RCC 7860 (cell line): ENCODE results near the gene CSTF2T.

ENCODE experiments used
- DNase-seq: peaks from one replicate; pipeline ENCODE4 v3.0.0-alpha.2; 2015; ENCODE audit warnings: low spot score
- FAIRE-seq: peaks from 2 replicates; lab custom pipeline; 2012; peaks lifted over from hg19 to GRCh38; lab: Jason Lieb, UNC

CSTF2T gene, protein sequence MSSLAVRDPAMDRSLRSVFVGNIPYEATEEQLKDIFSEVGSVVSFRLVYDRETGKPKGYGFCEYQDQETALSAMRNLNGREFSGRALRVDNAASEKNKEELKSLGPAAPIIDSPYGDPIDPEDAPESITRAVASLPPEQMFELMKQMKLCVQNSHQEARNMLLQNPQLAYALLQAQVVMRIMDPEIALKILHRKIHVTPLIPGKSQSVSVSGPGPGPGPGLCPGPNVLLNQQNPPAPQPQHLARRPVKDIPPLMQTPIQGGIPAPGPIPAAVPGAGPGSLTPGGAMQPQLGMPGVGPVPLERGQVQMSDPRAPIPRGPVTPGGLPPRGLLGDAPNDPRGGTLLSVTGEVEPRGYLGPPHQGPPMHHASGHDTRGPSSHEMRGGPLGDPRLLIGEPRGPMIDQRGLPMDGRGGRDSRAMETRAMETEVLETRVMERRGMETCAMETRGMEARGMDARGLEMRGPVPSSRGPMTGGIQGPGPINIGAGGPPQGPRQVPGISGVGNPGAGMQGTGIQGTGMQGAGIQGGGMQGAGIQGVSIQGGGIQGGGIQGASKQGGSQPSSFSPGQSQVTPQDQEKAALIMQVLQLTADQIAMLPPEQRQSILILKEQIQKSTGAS

DNA sequence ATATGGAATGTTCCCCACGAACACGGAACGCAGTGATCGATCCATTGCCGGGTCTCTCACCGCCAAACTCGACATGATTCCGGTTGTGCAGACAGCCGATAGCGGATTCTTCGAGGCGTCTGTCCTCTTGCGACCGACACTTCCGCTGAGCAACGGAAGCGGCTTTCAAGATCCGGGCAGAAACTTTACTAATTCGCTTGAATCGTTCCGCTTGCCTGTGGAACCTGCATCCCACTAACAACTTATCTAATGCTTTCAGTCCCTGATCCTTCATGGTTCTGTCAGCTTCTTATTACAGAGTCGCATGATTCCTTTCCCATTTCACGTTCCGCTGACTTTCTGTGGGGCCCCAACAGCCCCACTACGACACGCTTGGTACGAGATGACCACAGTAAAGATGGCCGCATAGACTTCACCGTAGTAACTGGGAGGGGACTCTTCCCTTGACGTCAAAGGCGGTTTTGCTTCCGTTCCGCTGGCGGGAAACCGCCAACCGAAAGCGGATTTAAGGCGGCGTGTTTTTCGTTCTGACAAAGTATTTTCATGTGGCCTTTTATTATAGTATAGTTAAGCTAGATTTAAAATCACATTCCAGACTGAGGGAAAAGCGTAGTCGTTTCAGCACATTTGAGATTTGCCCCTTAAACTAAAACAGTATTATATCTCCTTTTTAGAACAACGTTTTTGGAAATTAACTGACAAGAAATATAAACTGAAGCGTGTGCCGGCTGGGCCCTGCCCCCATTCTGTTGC lies at the start of gene CSTF2T:
TSS of gene CSTF2T (minus strand) at position 121 of the 753 bp plus-strand sequence. CDS start at position 75, 46 bp downstream.
- DNase-seq = peak; percentile 82
- FAIRE-seq = peak; percentile 70

DNA sequence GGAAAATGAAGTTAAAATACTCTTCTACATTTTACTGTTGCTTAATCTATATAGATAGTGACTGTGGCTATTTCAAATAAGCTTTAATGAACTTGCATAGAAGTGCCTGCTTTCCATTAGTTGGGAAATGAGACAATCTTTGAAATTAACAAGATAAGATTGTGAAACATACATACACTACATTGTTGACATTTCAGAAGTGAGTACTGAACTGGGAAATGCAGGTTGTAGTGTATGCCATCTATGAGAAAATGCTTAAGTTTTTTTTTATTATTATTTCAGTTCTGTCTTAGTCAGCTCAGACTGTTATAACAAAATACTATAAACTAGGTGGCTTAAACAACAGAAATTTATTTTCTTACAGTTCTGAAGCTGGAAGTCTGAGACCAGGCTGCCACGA lies 49.6 kb upstream of the CSTF2T start:
- no peak for FAIRE-seq
- DNase-seq = no peak

- FAIRE-seq (no peak), DNase-seq (no peak)
These were observed 47.8 kb upstream of the CSTF2T start for GRCh38 chr10:51747216-51747615.

DNA sequence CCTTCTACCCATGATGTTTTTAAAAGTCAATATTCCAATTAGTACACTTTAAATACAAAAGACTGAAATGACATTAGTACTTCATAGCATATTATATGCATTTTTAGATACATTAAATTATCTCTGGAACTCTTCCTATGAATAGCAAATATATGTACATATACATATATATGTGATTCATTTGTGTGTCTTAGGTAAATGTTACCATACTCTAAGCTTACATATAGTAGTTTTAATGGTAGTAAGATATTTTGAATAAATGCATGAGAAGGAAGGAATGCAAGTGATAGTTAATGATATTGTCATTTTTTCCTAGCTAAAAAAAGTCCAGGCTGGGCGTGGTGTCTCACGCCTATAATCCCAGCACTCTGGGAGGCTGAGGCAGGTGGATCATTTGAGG lies 46.0 kb upstream of the CSTF2T start:
- FAIRE-seq (no peak), DNase-seq (no peak)

- no peak for DNase-seq
- FAIRE-seq = no peak
These were observed 45.0 kb upstream of the CSTF2T start for GRCh38 chr10:51744235-51745000.

GRCh38 chr10:51743146-51743545 lies 43.8 kb upstream of the CSTF2T start:
- no peak for FAIRE-seq
- DNase-seq = no peak

DNA sequence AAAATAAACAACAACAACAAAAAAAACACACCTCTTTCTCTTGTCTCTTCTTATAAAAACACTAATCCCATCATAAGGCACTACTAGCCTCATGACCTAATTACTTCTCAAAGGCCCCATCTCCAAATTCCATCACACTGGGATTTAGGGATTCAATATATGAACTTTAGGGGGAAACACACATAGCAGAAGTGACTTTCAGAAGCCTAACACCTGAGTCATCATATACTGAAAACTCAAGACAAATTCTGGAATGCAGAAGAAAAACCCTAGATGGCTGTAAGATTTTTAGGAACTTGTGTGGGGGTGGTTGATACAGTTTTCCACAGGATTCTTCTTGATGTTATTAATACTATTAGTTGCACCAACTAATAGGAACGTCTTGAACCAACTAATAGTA lies 33.7 kb upstream of the CSTF2T start:
- FAIRE-seq = no peak
- no peak for DNase-seq

- FAIRE-seq = no peak
- no peak for DNase-seq
These were observed 30.6 kb upstream of the CSTF2T start for GRCh38 chr10:51729822-51730555.

GRCh38 chr10:51724038-51724437 lies 24.6 kb upstream of the CSTF2T start:
- DNase-seq (no peak), FAIRE-seq (no peak)

DNA sequence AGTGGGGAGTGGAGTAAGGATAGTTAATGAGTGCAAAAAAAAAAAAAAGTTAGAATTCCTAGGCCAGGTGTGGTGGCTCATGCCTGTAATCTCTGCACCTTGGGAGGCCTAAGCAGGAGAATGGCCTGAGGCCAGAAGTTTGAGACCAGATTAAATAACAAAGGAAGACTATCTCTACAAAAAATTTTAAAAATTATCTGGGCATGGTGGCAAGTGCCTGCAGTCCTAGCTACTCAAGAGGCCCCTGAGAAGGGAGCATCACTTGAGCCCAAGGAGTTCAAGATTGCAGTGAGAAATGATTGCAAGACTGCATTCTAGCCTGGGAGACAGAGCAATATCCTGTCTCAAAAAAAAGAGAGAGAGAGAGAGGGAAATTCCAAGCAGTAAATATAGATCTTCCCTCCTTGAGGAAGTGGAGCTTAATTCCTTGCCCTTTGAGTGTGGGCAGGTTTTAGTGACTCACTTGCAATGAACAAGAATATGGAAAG lies 19.5 kb upstream of the CSTF2T start:
- no peak for FAIRE-seq

DNA sequence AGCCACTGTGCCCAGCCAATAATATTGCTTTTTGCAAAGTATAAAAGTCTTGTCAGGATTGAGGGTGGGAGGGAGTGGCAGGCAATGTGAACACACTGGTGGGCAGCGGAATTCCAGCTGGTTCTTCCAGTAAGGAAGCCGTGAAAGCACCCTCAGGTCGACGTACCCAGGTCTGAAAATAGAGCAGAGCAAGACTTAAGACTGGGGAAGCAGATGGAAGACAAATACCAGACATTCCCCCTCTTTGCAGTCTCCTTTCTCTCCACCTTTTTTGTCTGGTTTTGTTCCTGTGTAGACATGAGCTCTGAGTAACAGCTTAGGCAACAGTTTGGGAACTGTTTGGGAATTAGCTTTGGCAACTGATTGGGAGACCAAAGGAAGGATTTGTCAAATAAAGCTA lies 17.6 kb upstream of the CSTF2T start:
- FAIRE-seq (no peak), DNase-seq (no peak)

More for the DNA sequence above, 19.5 kb upstream of the CSTF2T start:
- peak; percentile 25 for DNase-seq

DNA sequence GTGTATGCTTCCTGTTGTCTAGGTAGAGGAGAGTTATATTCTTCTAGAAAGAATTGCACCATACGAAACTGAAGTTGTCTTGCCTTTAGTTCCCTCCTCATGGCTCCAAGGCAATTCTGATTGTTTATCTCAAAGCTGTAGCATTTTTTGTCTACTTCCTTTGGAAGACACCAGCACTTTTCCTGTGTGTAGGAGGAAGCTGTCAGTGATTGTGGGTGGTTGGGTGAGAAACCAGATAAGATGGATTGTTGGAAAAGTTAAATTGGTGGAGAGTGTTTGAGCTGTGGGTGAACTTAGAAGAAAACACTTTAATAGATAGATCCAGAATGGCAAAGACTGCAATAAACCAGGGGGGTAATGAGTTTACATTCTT lies 12.1 kb upstream of the CSTF2T start:
- FAIRE-seq (no peak), DNase-seq (no peak)

GRCh38 chr10:51709324-51709972 lies 10.1 kb upstream of the CSTF2T start:
- no peak for DNase-seq
- FAIRE-seq = no peak

DNA sequence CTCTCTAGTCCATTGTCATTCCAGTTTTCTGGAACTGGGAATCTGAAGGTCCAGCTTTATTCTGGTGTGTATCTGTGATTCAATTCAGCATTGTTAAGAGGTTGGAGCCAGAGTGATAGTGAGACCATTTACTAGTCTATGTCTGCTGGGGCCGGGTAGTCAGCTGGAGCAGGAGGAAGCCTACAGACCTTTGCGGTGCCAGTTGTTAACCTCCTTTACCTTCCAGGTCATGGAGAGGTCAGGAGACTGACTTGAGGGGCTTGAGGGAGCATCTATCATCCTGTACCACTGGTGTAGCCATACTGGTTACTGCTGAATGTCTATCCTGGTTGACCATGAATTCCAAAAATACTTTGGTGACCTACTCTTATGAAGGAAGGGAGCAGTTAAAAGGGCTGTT lies 9.2 kb upstream of the CSTF2T start:
- FAIRE-seq = no peak
- no peak for DNase-seq

DNA sequence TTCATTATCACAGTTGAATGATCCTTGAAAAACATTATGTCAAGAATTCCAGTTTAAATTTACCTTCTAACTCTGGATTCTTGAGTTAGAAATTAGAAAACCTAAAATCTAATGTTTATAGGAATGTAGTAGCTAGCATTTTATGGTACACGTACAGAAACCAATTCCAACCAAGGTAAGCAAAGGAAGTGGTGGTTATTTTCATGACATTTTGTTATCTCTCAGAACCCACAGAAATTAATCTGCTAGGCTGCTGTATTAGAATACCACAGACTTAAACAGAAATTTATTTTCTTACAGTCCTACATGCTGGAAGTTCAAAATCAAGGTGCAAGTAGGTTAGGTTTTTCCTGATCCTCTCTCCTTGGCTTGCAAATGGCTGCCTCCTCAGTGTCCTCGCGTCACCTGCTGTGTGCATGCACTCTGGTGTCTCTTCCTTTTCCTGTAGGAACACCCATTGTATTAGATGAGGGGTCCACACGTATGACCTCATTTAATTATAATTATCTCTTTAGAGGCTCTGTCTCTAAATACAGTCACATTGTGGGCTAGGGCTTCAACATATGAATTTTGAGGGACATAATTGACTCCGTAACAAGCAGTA lies 8.5 kb upstream of the CSTF2T start:
- no peak for DNase-seq
- FAIRE-seq = no peak

DNA sequence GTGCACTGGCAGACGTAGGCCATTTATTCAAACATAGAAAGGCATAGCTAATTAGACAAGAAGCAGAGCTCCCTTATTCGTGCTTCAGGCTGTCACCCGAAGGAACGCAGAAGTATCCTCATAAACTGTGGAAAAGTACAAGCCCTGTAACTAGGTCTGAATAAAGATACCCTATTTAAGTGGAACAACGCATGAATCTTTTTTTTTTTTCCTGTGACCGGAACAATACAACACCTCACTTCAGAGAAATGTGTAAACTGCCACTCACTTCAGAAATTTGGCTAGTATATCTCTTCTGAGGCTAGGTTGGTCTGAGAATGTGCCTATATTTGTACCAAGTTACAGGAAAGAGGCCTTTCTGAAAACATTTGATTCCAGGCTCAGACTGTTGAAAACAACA lies 8.0 kb upstream of the CSTF2T start:
- DNase-seq (no peak), FAIRE-seq (no peak)

GRCh38 chr10:51706225-51706624 lies 6.8 kb upstream of the CSTF2T start:
- DNase-seq (no peak), FAIRE-seq (no peak)

DNA sequence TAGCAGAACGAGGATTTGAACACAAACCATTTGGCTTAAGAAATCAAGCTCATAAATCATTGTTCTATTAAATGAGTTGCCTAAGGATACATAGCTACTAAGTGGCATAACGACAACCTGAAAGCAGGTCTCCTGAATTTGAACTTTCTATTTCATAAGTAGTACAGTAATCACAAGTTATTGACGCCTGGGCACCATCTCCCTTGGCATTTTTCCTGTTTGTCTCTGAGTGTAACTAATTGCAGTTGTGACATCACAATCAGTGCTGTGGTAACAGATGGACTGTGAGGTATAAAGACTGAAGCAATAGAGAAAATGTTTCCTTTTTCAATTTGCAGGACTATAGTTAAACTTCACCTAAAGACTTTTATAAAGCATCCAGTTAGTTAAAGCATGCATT lies 6.4 kb upstream of the CSTF2T start:
- no peak for FAIRE-seq
- no peak for DNase-seq

DNA sequence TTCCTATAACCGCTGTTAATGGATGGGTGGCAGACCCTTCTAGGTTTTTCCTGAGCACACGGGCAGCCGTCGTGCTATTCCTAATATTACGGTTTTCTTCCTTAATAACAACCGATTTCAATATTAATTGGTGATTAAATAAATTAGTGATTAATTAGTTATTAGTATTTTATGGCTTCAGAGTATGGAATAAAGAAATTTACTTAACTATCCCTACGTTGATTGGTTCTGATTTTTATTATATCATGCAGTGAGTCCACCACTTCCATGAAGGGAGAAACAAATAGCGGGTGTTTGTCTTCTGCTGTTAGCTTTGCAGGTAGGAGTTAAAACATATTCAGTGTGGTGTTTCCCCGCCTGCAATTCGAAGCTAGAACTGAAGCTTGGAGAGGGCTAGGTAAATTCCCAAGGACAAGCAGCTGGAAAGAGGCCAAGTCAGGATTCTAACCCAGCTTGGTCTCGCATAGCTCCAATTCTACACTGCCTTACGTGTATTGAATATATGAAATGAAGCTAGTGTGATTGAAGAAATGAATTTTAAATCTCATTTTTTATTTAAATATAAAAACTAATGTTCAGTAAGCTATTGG lies 928 bp upstream of the CSTF2T start:
- no peak for FAIRE-seq
- DNase-seq = no peak
